HEK293T (cell line): Measurements from ENCODE around the gene TRHDE.

ENCODE experiments used
- CTCF ChIA-PET: fragments of 350-600 bp; formaldehyde crosslinking; extraction: SDS; loops from one replicate; lab custom pipeline; 2021; ENCODE audit warnings: antibody characterized with exemption, inconsistent platforms; lab: Yijun Ruan, JAX
- POLR2A ChIA-PET: fragments of 350-600 bp; formaldehyde crosslinking; extraction: SDS; loops from one replicate; lab custom pipeline; 2020; ENCODE audit warnings: antibody characterized with exemption, inconsistent platforms; lab: Yijun Ruan, JAX
- DNase-seq: peaks from one replicate; pipeline ENCODE4 v3.0.0; 2012; ENCODE audit warnings: mixed read lengths; ENCODE audit errors: extremely low spot score
- ARNT ChIP-seq: fragments of 450-650 bp; IDR thresholded peaks from 2 replicates; pipeline ENCODE4 v1.6.1; 2017; ENCODE audit warnings: mild to moderate bottlenecking
- BHLHE40 ChIP-seq: fragments of 450-650 bp; IDR thresholded peaks from 2 replicates; pipeline ENCODE4 v1.6.1; 2016; ENCODE audit warnings: mild to moderate bottlenecking, moderate library complexity, borderline replicate concordance
- CTBP1 ChIP-seq: fragments of 450-650 bp; IDR thresholded peaks from 2 replicates; pipeline ENCODE4 v1.6.1; 2016; ENCODE audit warnings: borderline replicate concordance
- ELF4 ChIP-seq: fragments of 450-650 bp; IDR thresholded peaks from 2 replicates; pipeline ENCODE4 v1.6.1; 2017; ENCODE audit warnings: antibody characterized with exemption
- FOXA1 ChIP-seq: fragments of 450-650 bp; IDR thresholded peaks from 2 replicates; pipeline ENCODE4 v1.6.1; 2016; ENCODE audit warnings: mild to moderate bottlenecking
- FOXK2 ChIP-seq: fragments of 450-650 bp; IDR thresholded peaks from 2 replicates; pipeline ENCODE4 v1.6.1; 2016; ENCODE audit warnings: mild to moderate bottlenecking
- FOXM1 ChIP-seq: fragments of 450-650 bp; IDR thresholded peaks from 2 replicates; pipeline ENCODE4 v1.6.1; 2017; ENCODE audit warnings: mild to moderate bottlenecking, borderline replicate concordance
- HDGF ChIP-seq: fragments of 450-650 bp; IDR thresholded peaks from 2 replicates; pipeline ENCODE4 v1.6.1; 2017; ENCODE audit warnings: antibody characterized with exemption, borderline replicate concordance
- L3MBTL2 ChIP-seq: fragments of 450-650 bp; conservative IDR thresholded peaks from 2 replicates; pipeline ENCODE4 v1.6.1; 2016; ENCODE audit warnings: mild to moderate bottlenecking
- LEF1 ChIP-seq: fragments of 450-650 bp; IDR thresholded peaks from 2 replicates; pipeline ENCODE4 v1.6.1; 2017; ENCODE audit warnings: mild to moderate bottlenecking, borderline replicate concordance
- NFRKB ChIP-seq: fragments of 450-650 bp; IDR thresholded peaks from 2 replicates; pipeline ENCODE4 v1.6.1; 2016; ENCODE audit warnings: mild to moderate bottlenecking, moderate library complexity
- PKNOX1 ChIP-seq: fragments of 450-650 bp; IDR thresholded peaks from 2 replicates; pipeline ENCODE4 v1.6.1; 2016
- SP1 ChIP-seq: fragments of 450-650 bp; IDR thresholded peaks from 2 replicates; pipeline ENCODE4 v1.6.1; 2017
- SUZ12 ChIP-seq: fragments of 450-650 bp; IDR thresholded peaks from 2 replicates; pipeline ENCODE4 v1.6.1; 2016; ENCODE audit warnings: mild to moderate bottlenecking
- TARDBP ChIP-seq: fragments of 450-650 bp; IDR thresholded peaks from 2 replicates; pipeline ENCODE4 v1.6.1; 2016
- ZNF384 ChIP-seq: fragments of 450-650 bp; IDR thresholded peaks from 2 replicates; pipeline ENCODE4 v1.6.1; 2016

Gene TRHDE

GRCh38 chr12:72465940-72466630, 193.9 kb downstream of the TRHDE start:
- POLR2A ChIA-PET, result no interaction called here
- no peak for DNase-seq
- TF ChIP-seq CTBP1 (no peak), ELF4 (no peak), FOXA1 (no peak), NFRKB (no peak), TARDBP (no peak), SUZ12 (no peak), SP1 (no peak), FOXM1 (no peak), FOXK2 (no peak), LEF1 (no peak), HDGF (no peak), ARNT (no peak), BHLHE40 (no peak), PKNOX1 (no peak), ZNF384 (no peak), L3MBTL2 (no peak)
- CTCF ChIA-PET, result no interaction called here

GRCh38 chr12:72467985-72468384, 195.8 kb downstream of the TRHDE start:
- ChIA-PET POLR2A (no interaction called here), CTCF (no interaction called here)
- DNase-seq, result no peak
- no peak for TF ChIP-seq SUZ12
- TF ChIP-seq LEF1, result no peak
- TF ChIP-seq CTBP1, result no peak
- TF ChIP-seq TARDBP, result no peak
- no peak for TF ChIP-seq ZNF384
- no peak for TF ChIP-seq FOXA1
- no peak for TF ChIP-seq ELF4
- TF ChIP-seq FOXK2, result no peak
- TF ChIP-seq SP1, result no peak
- no peak for TF ChIP-seq BHLHE40
- no peak for TF ChIP-seq NFRKB

GRCh38 chr12:72468505-72468904, 196.3 kb downstream of the TRHDE start:
- POLR2A ChIA-PET, result no interaction called here
- DNase-seq, result no peak
- CTCF ChIA-PET, result no interaction called here
- no peak for TF ChIP-seq ZNF384
- TF ChIP-seq HDGF, result no peak
- no peak for TF ChIP-seq FOXK2
- TF ChIP-seq FOXM1, result no peak
- no peak for TF ChIP-seq LEF1
- no peak for TF ChIP-seq TARDBP

GRCh38 chr12:72471806-72472205, 199.6 kb downstream of the TRHDE start:
- peak; percentile 19 for DNase-seq
- TF ChIP-seq FOXK2 (no peak), ZNF384 (no peak), HDGF (no peak), SP1 (no peak), FOXA1 (no peak), NFRKB (no peak), LEF1 (no peak), CTBP1 (no peak), PKNOX1 (no peak), ELF4 (no peak), ARNT (no peak), SUZ12 (no peak), BHLHE40 (no peak), TARDBP (no peak), FOXM1 (no peak)
- ChIA-PET POLR2A (no interaction called here), CTCF (no interaction called here)

GRCh38 chr12:72472350-72472749, 200.2 kb downstream of the TRHDE start:
- ChIA-PET CTCF (no interaction called here), POLR2A (no interaction called here)
- no peak for DNase-seq
- no peak for TF ChIP-seq CTBP1
- no peak for TF ChIP-seq LEF1
- no peak for TF ChIP-seq HDGF
- no peak for TF ChIP-seq SP1
- TF ChIP-seq PKNOX1, result no peak
- TF ChIP-seq FOXK2, result no peak

- ChIA-PET POLR2A (no interaction called here), CTCF (no interaction called here)
- TF ChIP-seq FOXK2, result no peak
- no peak for TF ChIP-seq HDGF
- no peak for TF ChIP-seq BHLHE40
- no peak for TF ChIP-seq SP1
- TF ChIP-seq LEF1, result no peak
- no peak for TF ChIP-seq CTBP1
- no peak for TF ChIP-seq PKNOX1
- no peak for TF ChIP-seq ARNT
- TF ChIP-seq ZNF384, result no peak
- no peak for TF ChIP-seq L3MBTL2
- TF ChIP-seq ELF4, result no peak
- TF ChIP-seq SUZ12, result no peak
- no peak for DNase-seq
These were observed 204.1 kb downstream of the TRHDE start for GRCh38 chr12:72476301-72476700.
